Neural progenitor cell (in vitro differentiated cells): Measurements from ENCODE around the gene GADD45GIP1. TPM values are rescaled to one million over a fixed set of nuclear protein-coding genes. Genes with fewer than 3 reads are reported as not detected.
"Not testable (repeated sequence)": the region's sequence is repeated elsewhere in the genome, so short reads cannot be mapped to it uniquely, and the experiment has no call there.

Experiments
- DNase-seq: peaks from one replicate; pipeline ENCODE4 v3.0.0-alpha.2; 2016; ENCODE audit warnings: low spot score
- H2AFZ ChIP-seq: fragments of 200-600 bp; sonication (generic); replicated peaks from 2 replicates; pipeline ENCODE4 v1.6.1; 2016; ENCODE audit warnings: antibody characterized with exemption
- H3F3A ChIP-seq: fragments of 200-600 bp; sonication (generic); 2 replicates; pipeline ENCODE4 v1.6.1; 2016; ENCODE audit warnings: antibody characterized with exemption, low read depth
- H3K27ac ChIP-seq: fragments of 200-600 bp; sonication (generic); 2 replicates; pipeline ENCODE4 v1.5.1; 2016; ENCODE audit warnings: mild to moderate bottlenecking
- H3K27me3 ChIP-seq: fragments of 200-600 bp; sonication (generic); 2 replicates; pipeline ENCODE4 v1.6.1; 2016; ENCODE audit warnings: mild to moderate bottlenecking, moderate library complexity
- H3K36me3 ChIP-seq: fragments of 200-600 bp; sonication (generic); 2 replicates; pipeline ENCODE4 v1.5.1; 2016
- H3K4me1 ChIP-seq: fragments of 200-600 bp; sonication (generic); 2 replicates; pipeline ENCODE4 v1.6.1; 2016; ENCODE audit warnings: mixed run types
- H3K4me2 ChIP-seq: fragments of 200-600 bp; sonication (generic); 2 replicates; pipeline ENCODE4 v1.6.1; 2016
- H3K4me3 ChIP-seq: fragments of 200-600 bp; sonication (generic); 2 replicates; pipeline ENCODE4 v1.5.1; 2016
- H3K79me2 ChIP-seq: fragments of 200-600 bp; sonication (generic); 2 replicates; pipeline ENCODE4 v1.6.1; 2016; ENCODE audit warnings: low read depth
- H3K9ac ChIP-seq: fragments of 200-600 bp; sonication (generic); 2 replicates; pipeline ENCODE4 v1.6.1; 2016
- H3K9me3 ChIP-seq: fragments of 200-600 bp; sonication (generic); 2 replicates; pipeline ENCODE4 v1.5.1; 2016; ENCODE audit warnings: low read depth
- H4K20me1 ChIP-seq: fragments of 200-600 bp; sonication (generic); 2 replicates; pipeline ENCODE4 v1.6.1; 2016; ENCODE audit warnings: low read depth
- H3K27ac Mint-ChIP-seq: 3 replicates; pipeline ENCODE4 v1.8.0; 2021; ENCODE audit warnings: mixed read lengths
- H3K27me3 Mint-ChIP-seq: 2 replicates; pipeline ENCODE4 v1.8.0; 2022; ENCODE audit warnings: low read depth, mild to moderate bottlenecking, inconsistent platforms, moderate library complexity, mixed read lengths; ENCODE audit not compliant: insufficient read depth
- H3K36me3 Mint-ChIP-seq: 3 replicates; pipeline ENCODE4 v1.8.0; 2021; ENCODE audit warnings: mixed read lengths
- H3K4me1 Mint-ChIP-seq: 3 replicates; pipeline ENCODE4 v1.8.0; 2021; ENCODE audit warnings: mixed read lengths
- H3K4me3 Mint-ChIP-seq: 3 replicates; pipeline ENCODE4 v1.8.0; 2021; ENCODE audit warnings: mild to moderate bottlenecking, moderate library complexity, mixed read lengths
- H3K9me3 Mint-ChIP-seq: 3 replicates; pipeline ENCODE4 v1.8.0; 2020; ENCODE audit warnings: mixed read lengths
- CTCF ChIP-seq: fragments of 200-600 bp; sonication (generic); IDR thresholded peaks from 2 replicates; pipeline ENCODE4 v1.5.1; 2017; ENCODE audit warnings: antibody characterized with exemption, mild to moderate bottlenecking
- EZH2 ChIP-seq: fragments of 200-600 bp; sonication (generic); IDR thresholded peaks from 2 replicates; pipeline ENCODE4 v1.6.1; 2017; ENCODE audit warnings: antibody characterized with exemption, mild to moderate bottlenecking, moderate library complexity
- EZH2phosphoT487 ChIP-seq: fragments of 200-600 bp; sonication (generic); IDR thresholded peaks from 2 replicates; pipeline ENCODE4 v1.6.1; 2017; ENCODE audit warnings: antibody characterized with exemption
- total RNA-seq: library from RNA; depleted of rRNA; stranded (reverse); fragments of >200 nt; gene quantifications from 2 replicates; pipeline ENCODE4 v1.2.3, GENCODE V29; 2015; ENCODE audit warnings: low replicate concordance

Gene GADD45GIP1
- total RNA-seq, 1 donor from 2014 or later = 17.1 TPM

GRCh38 chr19:12922959-12923358, 34.1 kb downstream of the GADD45GIP1 start:
- Mint-ChIP-seq H3K27me3 (peaks cover 4% of the 10 kb centered on the region), H3K27ac (no peak overlapping the region), H3K4me1 (peaks cover 7% of the 10 kb centered on the region), H3K4me3 (no peak overlapping the region), H3K9me3 (no peaks in the 10 kb centered on the region), H3K36me3 (peaks cover 12% of the 10 kb centered on the region)
- H3K27me3 ChIP-seq = peaks cover 9% of the 10 kb centered on the region
- H4K20me1 ChIP-seq = no peaks in the 10 kb centered on the region
- no peak overlapping the region for H3K9ac ChIP-seq
- DNase-seq = no peak
- H2AFZ ChIP-seq = no peak overlapping the region
- H3K4me1 ChIP-seq = no peaks in the 10 kb centered on the region
- no peak overlapping the region for H3K27ac ChIP-seq
- no peaks in the 10 kb centered on the region for H3K79me2 ChIP-seq
- peaks cover 20% of the 10 kb centered on the region for H3F3A ChIP-seq
- H3K4me3 ChIP-seq = no peak overlapping the region
- H3K9me3 ChIP-seq = no peaks in the 10 kb centered on the region
- TF ChIP-seq CTCF = no peak
- no peak for TF ChIP-seq EZH2phosphoT487
- TF ChIP-seq EZH2 = no peak
- peaks cover 3% of the 10 kb centered on the region for H3K36me3 ChIP-seq
- H3K4me2 ChIP-seq = no peak overlapping the region

GRCh38 chr19:12921047-12921446, 36.0 kb downstream of the GADD45GIP1 start:
- no peak for TF ChIP-seq CTCF
- TF ChIP-seq EZH2phosphoT487 = no peak
- no peak for TF ChIP-seq EZH2
- H3K79me2 ChIP-seq = no peaks in the 10 kb centered on the region
- Mint-ChIP-seq H3K27ac (peak overlapping the region; percentile 60), H3K9me3 (no peaks in the 10 kb centered on the region), H3K36me3 (peaks cover 6% of the 10 kb centered on the region), H3K4me3 (peak overlapping the region; percentile 16), H3K27me3 (peaks cover 2% of the 10 kb centered on the region), H3K4me1 (peaks cover 7% of the 10 kb centered on the region)
- DNase-seq = no peak
- H3K4me2 ChIP-seq = no peak overlapping the region
- H3K9me3 ChIP-seq = no peaks in the 10 kb centered on the region
- no peak overlapping the region for H3K27ac ChIP-seq
- H3K9ac ChIP-seq = no peak overlapping the region
- H4K20me1 ChIP-seq = no peaks in the 10 kb centered on the region
- peaks cover 11% of the 10 kb centered on the region for H3K27me3 ChIP-seq
- no peaks in the 10 kb centered on the region for H3K4me1 ChIP-seq
- no peak overlapping the region for H3K4me3 ChIP-seq
- peaks cover 20% of the 10 kb centered on the region for H3F3A ChIP-seq
- H2AFZ ChIP-seq = no peak overlapping the region
- no peaks in the 10 kb centered on the region for H3K36me3 ChIP-seq

GRCh38 chr19:12918253-12918652, 38.8 kb downstream of the GADD45GIP1 start:
- H3K4me1 ChIP-seq = peaks cover 9% of the 10 kb centered on the region
- no peaks in the 10 kb centered on the region for H3K79me2 ChIP-seq
- DNase-seq = no peak
- H3K9ac ChIP-seq = no peak overlapping the region
- no peak overlapping the region for H3K4me2 ChIP-seq
- no peaks in the 10 kb centered on the region for H3K9me3 Mint-ChIP-seq
- no peaks in the 10 kb centered on the region for H4K20me1 ChIP-seq
- H3F3A ChIP-seq = peaks cover 35% of the 10 kb centered on the region
- no peak for TF ChIP-seq CTCF
- TF ChIP-seq EZH2 = no peak
- TF ChIP-seq EZH2phosphoT487 = no peak
- no peak overlapping the region for H3K4me3 ChIP-seq
- peaks cover 18% of the 10 kb centered on the region for H3K4me1 Mint-ChIP-seq
- H3K27ac Mint-ChIP-seq = no peak overlapping the region
- H3K27me3 Mint-ChIP-seq = peaks cover 5% of the 10 kb centered on the region
- H2AFZ ChIP-seq = no peak overlapping the region
- H3K27ac ChIP-seq = no peak overlapping the region
- peaks cover 6% of the 10 kb centered on the region for H3K36me3 Mint-ChIP-seq
- H3K27me3 ChIP-seq = peaks cover 11% of the 10 kb centered on the region
- peak overlapping the region; percentile 37 for H3K4me3 Mint-ChIP-seq
- no peaks in the 10 kb centered on the region for H3K36me3 ChIP-seq
- H3K9me3 ChIP-seq = no peaks in the 10 kb centered on the region

GRCh38 chr19:12915860-12916259, 41.2 kb downstream of the GADD45GIP1 start:
- H3K4me3 ChIP-seq, H3K36me3 Mint-ChIP-seq, H2AFZ ChIP-seq, H4K20me1 ChIP-seq, H3K4me3 Mint-ChIP-seq, H3K9me3 ChIP-seq, H3K4me2 ChIP-seq, H3K9me3 Mint-ChIP-seq, H3K79me2 ChIP-seq, H3K9ac ChIP-seq, H3K27ac Mint-ChIP-seq, H3K27me3 Mint-ChIP-seq, H3K36me3 ChIP-seq, DNase-seq, H3K27ac ChIP-seq: not testable (repeated sequence)
- H3K4me1 Mint-ChIP-seq = peaks cover 32% of the 10 kb centered on the region
- H3K27me3 ChIP-seq = peaks cover 11% of the 10 kb centered on the region
- H3F3A ChIP-seq = peaks cover 47% of the 10 kb centered on the region
- H3K4me1 ChIP-seq = peaks cover 26% of the 10 kb centered on the region
